HG02973 (cell line): ENCODE measurements around the gene TSPEAR.

Experiments
- ATAC-seq: cut with Tn5 transposase; IDR thresholded peaks from one replicate; pipeline ENCODE4 v1.9.1; 2021; ENCODE audit warnings: moderate library complexity; ENCODE audit not compliant: unreplicated experiment

TSPEAR gene

GRCh38 chr21:44478124-44478800 lies 233.1 kb downstream of the TSPEAR start:
- ATAC-seq = no peak

GRCh38 chr21:44477712-44478111 lies 233.7 kb downstream of the TSPEAR start:
- ATAC-seq = no peak

GRCh38 chr21:44477131-44477530 lies 234.2 kb downstream of the TSPEAR start:
- no peak for ATAC-seq

- ATAC-seq = no peak
Observed at GRCh38 chr21:44475266-44475845, 236.0 kb downstream of the TSPEAR start.

- ATAC-seq = no peak
Observed at GRCh38 chr21:44473915-44474555, 237.3 kb downstream of the TSPEAR start.

- ATAC-seq = no peak
Observed at GRCh38 chr21:44471996-44472395, 239.4 kb downstream of the TSPEAR start.

GRCh38 chr21:44471341-44471740 lies 240.0 kb downstream of the TSPEAR start:
- no peak for ATAC-seq

- no peak for ATAC-seq
Observed at GRCh38 chr21:44467859-44468195, 243.5 kb downstream of the TSPEAR start.

- no peak for ATAC-seq
Observed at GRCh38 chr21:44466996-44467858, 244.1 kb downstream of the TSPEAR start.

- no peak for ATAC-seq
Observed at GRCh38 chr21:44466351-44466954, 244.9 kb downstream of the TSPEAR start.

- ATAC-seq = no peak
Observed at GRCh38 chr21:44464351-44464750, 247.0 kb downstream of the TSPEAR start.

GRCh38 chr21:44463724-44464123 lies 247.6 kb downstream of the TSPEAR start:
- ATAC-seq = no peak

- ATAC-seq = no peak
Observed at GRCh38 chr21:44462834-44463200, 248.6 kb downstream of the TSPEAR start.

- no peak for ATAC-seq
Observed at GRCh38 chr21:44462086-44462833, 249.1 kb downstream of the TSPEAR start.

- no peak for ATAC-seq
Observed at GRCh38 chr21:44461464-44462001, 249.8 kb downstream of the TSPEAR start.

- no peak for ATAC-seq
Observed at GRCh38 chr21:44461005-44461404, 250.4 kb downstream of the TSPEAR start.

- no peak for ATAC-seq
Observed at GRCh38 chr21:44460441-44460755, 251.0 kb downstream of the TSPEAR start.

- ATAC-seq = no peak
Observed at GRCh38 chr21:44459712-44460440, 251.5 kb downstream of the TSPEAR start.

- no peak for ATAC-seq
Observed at GRCh38 chr21:44458971-44459711, 252.2 kb downstream of the TSPEAR start.
